Suprapubic skin (tissue), 4 donors: Measurements from ENCODE around the gene DNAJC21. TPM values are rescaled to one million over a fixed set of nuclear protein-coding genes. Genes with fewer than 3 reads are reported as not detected.

Source experiments
- DNase-seq, 2 donors: peaks; one replicate each; pipeline ENCODE4 v3.0.0-alpha.2; 2019; ENCODE audit warnings: low spot score in 2 of 2
- H3K27ac ChIP-seq: fragments of 200-600 bp; sonication (generic); one replicate; pipeline ENCODE4 v1.5.1; 2019
- H3K27me3 ChIP-seq: fragments of 200-600 bp; sonication (generic); one replicate; pipeline ENCODE4 v1.5.1; 2019
- H3K36me3 ChIP-seq: fragments of 200-600 bp; sonication (generic); one replicate; pipeline ENCODE4 v1.5.1; 2019
- H3K4me1 ChIP-seq: fragments of 200-600 bp; sonication (generic); one replicate; pipeline ENCODE4 v1.5.1; 2019
- H3K4me3 ChIP-seq: fragments of 200-600 bp; sonication (generic); one replicate; pipeline ENCODE4 v1.5.1; 2019; ENCODE audit warnings: mild to moderate bottlenecking
- H3K9me3 ChIP-seq: fragments of 200-600 bp; sonication (generic); one replicate; pipeline ENCODE4 v1.5.1; 2019
- EP300 ChIP-seq: sonication (generic); formaldehyde crosslinking; IDR thresholded peaks from one replicate; pipeline ENCODE4 v1.6.1; 2017; ENCODE audit warnings: antibody characterized with exemption
- POLR2A ChIP-seq, 2 donors: fragments of 450-650 bp; IDR thresholded peaks; one replicate each; pipeline ENCODE4 v1.6.1; 2017; ENCODE audit warnings: antibody characterized with exemption in 2 of 2, mild to moderate bottlenecking in 2 of 2, moderate library complexity in 2 of 2
- POLR2AphosphoS5 ChIP-seq, 3 donors: sonication (generic); formaldehyde crosslinking; IDR thresholded peaks; one replicate each; pipeline ENCODE4 v1.6.1; 2017; ENCODE audit warnings: antibody characterized with exemption in 3 of 3
- WGBS: methylation state at CpG from one replicate; pipeline ENCODE4 v1.1.5; 2018; 5-methylcytosine and 5-hydroxymethylcytosine counted together
- total RNA-seq, 4 donors: library from RNA; depleted of rRNA; stranded (reverse); fragments of >200 nt; gene quantifications; one replicate each; pipeline ENCODE4 v1.1.0, GENCODE V29; 2016
- TF ChIP-seq, protein P1 (sequence below), 2 donors: fragments of 200-600 bp in 1 of 2; fragments of 450-650 bp in 1 of 2; sonication (generic) in 1 of 2; IDR thresholded peaks; one replicate each; pipeline ENCODE4 v1.5.1; 2016 to 2019; ENCODE audit warnings: antibody characterized with exemption in 2 of 2, mild to moderate bottlenecking in 1 of 2, moderate library complexity in 1 of 2

Gene DNAJC21
- total RNA-seq, 4 donors from 2014 or later = 19.1 to 40.6 (median 25.8) TPM

DNA sequence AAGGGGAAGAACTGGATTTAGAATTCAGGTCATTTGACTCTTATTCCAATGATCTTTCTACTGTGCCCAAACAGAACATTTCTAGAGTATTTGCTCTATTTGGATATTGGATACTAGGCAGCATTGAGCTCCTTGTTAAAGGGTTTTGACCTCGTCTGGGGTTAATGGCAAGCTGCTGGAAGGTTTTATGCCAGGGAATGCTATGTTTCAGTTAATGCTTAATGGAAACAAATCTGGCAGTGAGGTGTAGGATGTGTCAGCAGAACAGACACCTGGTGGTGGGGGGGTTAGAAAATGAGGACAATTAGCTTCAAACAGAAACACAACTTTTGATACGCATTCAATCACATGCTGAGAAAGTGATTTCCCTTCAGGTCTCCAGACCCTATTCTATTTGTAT, 66.9 kb downstream of the DNAJC21 start:
- no peaks in the 10 kb centered on the region for H3K9me3 ChIP-seq
- H3K27ac ChIP-seq = no peak overlapping the region
- WGBS = 84% methylated on average over 2 of the region's 2 CpGs
- TF ChIP-seq POLR2AphosphoS5 (IDR thresholded peaks at IDR 0.05) = no peak
- TF ChIP-seq, protein P1, sequence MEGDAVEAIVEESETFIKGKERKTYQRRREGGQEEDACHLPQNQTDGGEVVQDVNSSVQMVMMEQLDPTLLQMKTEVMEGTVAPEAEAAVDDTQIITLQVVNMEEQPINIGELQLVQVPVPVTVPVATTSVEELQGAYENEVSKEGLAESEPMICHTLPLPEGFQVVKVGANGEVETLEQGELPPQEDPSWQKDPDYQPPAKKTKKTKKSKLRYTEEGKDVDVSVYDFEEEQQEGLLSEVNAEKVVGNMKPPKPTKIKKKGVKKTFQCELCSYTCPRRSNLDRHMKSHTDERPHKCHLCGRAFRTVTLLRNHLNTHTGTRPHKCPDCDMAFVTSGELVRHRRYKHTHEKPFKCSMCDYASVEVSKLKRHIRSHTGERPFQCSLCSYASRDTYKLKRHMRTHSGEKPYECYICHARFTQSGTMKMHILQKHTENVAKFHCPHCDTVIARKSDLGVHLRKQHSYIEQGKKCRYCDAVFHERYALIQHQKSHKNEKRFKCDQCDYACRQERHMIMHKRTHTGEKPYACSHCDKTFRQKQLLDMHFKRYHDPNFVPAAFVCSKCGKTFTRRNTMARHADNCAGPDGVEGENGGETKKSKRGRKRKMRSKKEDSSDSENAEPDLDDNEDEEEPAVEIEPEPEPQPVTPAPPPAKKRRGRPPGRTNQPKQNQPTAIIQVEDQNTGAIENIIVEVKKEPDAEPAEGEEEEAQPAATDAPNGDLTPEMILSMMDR (IDR thresholded peaks at IDR 0.05) = no peak
- no peak overlapping the region for H3K4me3 ChIP-seq
- no peaks in the 10 kb centered on the region for H3K4me1 ChIP-seq
- H3K27me3 ChIP-seq = no peaks in the 10 kb centered on the region
- no peaks in the 10 kb centered on the region for H3K36me3 ChIP-seq
- no peak for DNase-seq

DNA sequence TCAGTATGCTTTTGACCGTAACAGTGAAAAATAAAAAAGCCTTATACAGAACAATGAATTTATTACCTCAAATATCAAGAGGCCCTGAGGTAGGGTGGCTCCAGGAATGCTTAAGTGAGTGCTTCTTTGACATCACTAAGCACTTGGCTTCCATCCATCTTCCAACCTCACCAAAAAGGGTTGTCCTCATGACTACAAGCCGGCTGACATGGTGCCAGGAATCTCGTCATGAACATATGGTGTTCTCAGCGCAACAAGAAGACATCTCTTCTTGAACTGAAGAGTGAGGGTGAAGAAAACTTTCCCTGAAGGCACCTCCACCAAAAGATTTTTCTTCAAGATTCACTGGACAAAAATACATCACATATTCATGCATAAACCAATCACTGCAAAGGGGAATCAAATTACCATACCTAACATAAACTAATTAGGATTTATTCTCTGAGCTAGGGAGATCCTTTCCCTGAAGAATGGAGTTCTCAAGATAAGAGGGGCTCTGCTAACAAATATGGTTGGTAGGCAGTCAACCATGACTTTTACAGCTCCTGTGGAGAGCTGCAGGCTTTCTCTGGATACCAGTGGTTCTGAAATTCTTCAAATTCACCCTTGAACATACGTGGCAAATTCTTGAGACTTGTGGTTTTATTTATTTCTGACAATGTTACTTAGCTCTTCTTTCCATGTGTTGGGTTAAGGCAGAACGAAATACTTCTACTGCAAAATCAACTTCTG, 68.9 kb downstream of the DNAJC21 start:
- no peak for TF ChIP-seq POLR2A (IDR thresholded peaks at IDR 0.05)
- TF ChIP-seq POLR2AphosphoS5 (IDR thresholded peaks at IDR 0.05) = no peak
- TF ChIP-seq, protein P1 (IDR thresholded peaks at IDR 0.05) = no peak
- no peak for TF ChIP-seq EP300
- Histone ChIP-seq H3K27ac (no peak overlapping the region), H3K4me3 (no peak overlapping the region), H3K9me3 (no peaks in the 10 kb centered on the region), H3K4me1 (no peaks in the 10 kb centered on the region), H3K27me3 (no peaks in the 10 kb centered on the region), H3K36me3 (no peaks in the 10 kb centered on the region)
- WGBS = 46% methylated on average over 6 of the region's 6 CpGs
- no peak for DNase-seq

DNA sequence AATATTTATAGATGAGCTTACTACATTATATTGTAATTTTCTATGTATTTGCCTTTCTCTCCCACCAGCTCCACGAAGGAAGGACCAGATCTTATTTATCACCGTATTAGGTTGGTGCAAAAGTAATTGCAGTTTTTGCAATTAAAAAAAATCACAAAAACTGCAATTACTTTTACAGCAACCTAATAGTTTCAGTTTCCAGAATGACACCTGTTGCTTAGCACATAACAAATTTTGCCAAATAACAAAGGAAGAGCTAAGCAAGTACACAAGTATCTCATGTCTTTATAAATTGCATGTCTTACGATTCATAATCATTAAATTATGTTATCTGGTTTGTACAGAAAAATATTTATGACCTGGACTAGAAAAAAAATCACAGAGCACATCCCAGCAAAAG, 72.5 kb downstream of the DNAJC21 start:
- WGBS = 83% methylated on average over 3 of the region's 3 CpGs
- Histone ChIP-seq H3K27me3 (peaks cover 4% of the 10 kb centered on the region), H3K4me1 (no peaks in the 10 kb centered on the region), H3K4me3 (no peak overlapping the region), H3K27ac (no peak overlapping the region), H3K9me3 (no peaks in the 10 kb centered on the region), H3K36me3 (no peaks in the 10 kb centered on the region)
- TF ChIP-seq EP300 (no peak), POLR2AphosphoS5 (IDR thresholded peaks at IDR 0.05) (no peak), POLR2A (IDR thresholded peaks at IDR 0.05) (no peak)
- TF ChIP-seq, protein P1 (IDR thresholded peaks at IDR 0.05) = no peak
- DNase-seq = no peak

DNA sequence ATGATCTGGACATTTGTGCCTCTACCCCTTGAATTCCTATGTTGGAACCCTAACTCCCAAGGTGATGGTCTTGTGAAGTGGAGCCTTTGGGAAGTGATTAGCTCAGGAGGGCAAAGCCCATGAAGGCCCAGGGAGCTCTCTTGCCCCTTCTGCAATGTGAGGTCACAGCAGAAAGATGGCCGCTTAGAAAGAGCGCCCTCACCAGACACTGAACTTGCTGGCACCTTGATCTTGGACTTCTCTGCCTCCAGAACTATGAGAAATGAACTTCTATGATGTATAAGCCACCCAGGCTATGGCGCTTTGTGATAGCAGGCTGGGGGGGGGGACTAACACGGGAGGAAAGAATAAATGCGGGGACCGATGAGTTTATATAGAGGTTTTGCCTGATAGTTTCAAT, 73.1 kb downstream of the DNAJC21 start:
- WGBS = 93% methylated on average over 6 of the region's 6 CpGs
- no peak for TF ChIP-seq POLR2AphosphoS5 (IDR thresholded peaks at IDR 0.05)
- TF ChIP-seq EP300 = no peak
- TF ChIP-seq, protein P1 (IDR thresholded peaks at IDR 0.05) = no peak
- no peak for TF ChIP-seq POLR2A (IDR thresholded peaks at IDR 0.05)
- no peak for DNase-seq

DNA sequence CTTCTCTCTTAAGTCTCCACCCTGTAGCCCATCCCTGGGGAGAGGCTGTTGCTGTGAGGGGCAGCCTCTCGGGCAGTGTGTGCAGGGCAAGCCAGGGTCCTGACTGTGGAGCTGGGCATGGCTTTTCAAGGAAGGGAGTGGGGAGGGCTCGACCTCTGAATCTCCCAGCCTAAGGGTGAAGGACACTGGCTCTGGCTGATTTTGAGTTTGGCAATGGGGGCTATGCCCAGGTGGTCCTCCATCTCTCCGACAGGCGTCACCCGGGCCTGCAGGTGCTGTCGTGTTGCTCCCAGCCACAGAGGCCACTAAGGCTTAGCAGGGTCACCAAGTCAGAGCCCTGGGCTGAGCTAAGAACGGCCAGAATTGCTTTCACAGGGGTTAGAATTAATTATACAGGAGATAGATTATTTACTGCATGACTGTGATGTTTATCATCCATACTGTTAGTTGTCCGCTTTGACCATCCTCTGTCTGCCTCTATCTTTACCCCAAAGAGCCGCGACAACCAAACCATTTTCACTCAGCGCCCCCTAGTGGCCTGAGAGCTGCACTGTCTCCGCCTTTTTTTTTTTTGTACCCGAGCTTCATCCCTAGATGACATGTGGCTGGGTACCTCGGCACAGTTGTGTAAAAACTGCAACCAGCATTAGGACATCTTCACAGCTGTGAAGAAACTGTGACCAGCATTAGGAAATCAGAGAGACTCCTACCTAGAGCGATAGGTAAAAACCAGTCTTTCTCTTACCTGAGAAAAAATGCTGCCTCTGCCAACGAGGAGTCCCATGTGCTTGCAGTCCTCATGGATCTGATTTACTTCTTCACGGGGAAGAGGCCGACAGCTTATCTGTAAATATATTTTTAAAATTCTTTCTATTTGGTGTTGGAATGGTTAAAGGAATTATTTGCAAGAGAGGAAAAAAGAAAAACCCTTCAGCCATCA, 73.9 kb downstream of the DNAJC21 start:
- no peaks in the 10 kb centered on the region for H3K4me1 ChIP-seq
- peaks cover 4% of the 10 kb centered on the region for H3K27me3 ChIP-seq
- DNase-seq = no peak
- H3K9me3 ChIP-seq = no peaks in the 10 kb centered on the region
- no peak overlapping the region for H3K4me3 ChIP-seq
- TF ChIP-seq POLR2A (IDR thresholded peaks at IDR 0.05) = no peak
- TF ChIP-seq, protein P1 (IDR thresholded peaks at IDR 0.05) = peak; percentile 55 to 73
- WGBS = 42% methylated on average over 18 of the region's 18 CpGs
- H3K27ac ChIP-seq = no peak overlapping the region
- no peaks in the 10 kb centered on the region for H3K36me3 ChIP-seq

More for the DNA sequence above, 73.1 kb downstream of the DNAJC21 start:
- H3K9me3 ChIP-seq = no peaks in the 10 kb centered on the region
- no peak overlapping the region for H3K4me3 ChIP-seq
- H3K36me3 ChIP-seq = no peaks in the 10 kb centered on the region
- H3K27ac ChIP-seq = no peak overlapping the region
- peaks cover 4% of the 10 kb centered on the region for H3K27me3 ChIP-seq
- no peaks in the 10 kb centered on the region for H3K4me1 ChIP-seq
